EL (cell line): ENCODE results near the gene RHBDD2.

ENCODE experiments used
- DNase-seq: peaks from one replicate; pipeline ENCODE4 v3.0.0-alpha.2; 2016

RHBDD2 gene

GRCh38 chr7:75920431-75921161, 41.8 kb downstream of the RHBDD2 start:
- DNase-seq, result no peak

- no peak for DNase-seq
Measured at GRCh38 chr7:75921479-75921878, 42.6 kb downstream of the RHBDD2 start.

GRCh38 chr7:75922966-75923603, 44.3 kb downstream of the RHBDD2 start:
- DNase-seq, result no peak

- no peak for DNase-seq
Measured at GRCh38 chr7:75924256-75924655, 45.4 kb downstream of the RHBDD2 start.

GRCh38 chr7:75924889-75925288, 46.1 kb downstream of the RHBDD2 start:
- no peak for DNase-seq

GRCh38 chr7:75925717-75926435, 47.0 kb downstream of the RHBDD2 start:
- no peak for DNase-seq

- no peak for DNase-seq
Measured at GRCh38 chr7:75928568-75928914, 49.7 kb downstream of the RHBDD2 start.

- no peak for DNase-seq
Measured at GRCh38 chr7:75931680-75932079, 52.8 kb downstream of the RHBDD2 start.

- DNase-seq, result peak; percentile 91
Measured at GRCh38 chr7:75937958-75938786, 59.3 kb downstream of the RHBDD2 start.
